ENCODE data around the gene NOLC1. TPM values are rescaled to one million over a fixed set of nuclear protein-coding genes. Genes with fewer than 3 reads are reported as not detected.

Gene NOLC1
- total and polyA plus RNA-seq, 2 of the 13 experiments (the other 11 are each of a cell fraction or from before 2014, with no cell fraction given): 50.6 to 81.0 TPM

GRCh38 chr10:102184606-102185005 lies 32.4 kb downstream of the NOLC1 start:
- no peak overlapping the region for H3K9ac ChIP-seq (ENCODE audit: insufficient read depth, low read depth, low read length)
- WGBS (ENCODE audit: low lambda C conversion rate): 32% methylated on average over 2 of the region's 2 CpGs
- no peaks in the 10 kb centered on the region for H3K27me3 ChIP-seq (ENCODE audit: control insufficient read depth in 1 of 2, insufficient read depth in 2 of 2, low read length in 2 of 2)
- no peak overlapping the region for H3K27ac ChIP-seq (ENCODE audit: extremely low read length, insufficient read depth, low read length)
- no peaks in the 10 kb centered on the region for H4K20me1 ChIP-seq (ENCODE audit: insufficient read depth, low read length)
- no peak overlapping the region for H3K4me3 ChIP-seq (replicated peaks in 1 of 3; ENCODE audit: insufficient read depth in 1 of 3, low read depth in 2 of 3, low read length in 3 of 3)
- DNase-seq (ENCODE audit: low spot score) (no peak), FAIRE-seq (no peak), ATAC-seq (no peak)
- TF ChIP-seq TRIM24 (CRISPR knock-in tag; IDR thresholded peaks at IDR 0.05) (no peak), HIVEP1 (CRISPR knock-in tag; IDR thresholded peaks at IDR 0.05) (no peak), ZNF784 (CRISPR knock-in tag; IDR thresholded peaks at IDR 0.05; ENCODE audit: borderline replicate concordance) (no peak), DNMT3B (CRISPR knock-in tag; conservative IDR thresholded peaks at IDR 0.05) (no peak), ZHX1 (CRISPR knock-in tag; IDR thresholded peaks at IDR 0.05; ENCODE audit: low read depth) (no peak), FOXP4 (CRISPR knock-in tag; IDR thresholded peaks at IDR 0.05) (no peak), HMG20B (CRISPR knock-in tag; conservative IDR thresholded peaks at IDR 0.05) (no peak), NCOR1 (IDR thresholded peaks at IDR 0.05; ENCODE audit: borderline replicate concordance, low read length) (no peak), BATF2 (CRISPR knock-in tag; IDR thresholded peaks at IDR 0.05) (no peak), ZBTB33 (CRISPR knock-in tag; IDR thresholded peaks at IDR 0.05) (no peak)
- H2AFZ ChIP-seq (ENCODE audit: low read length): no peak overlapping the region
- no peak overlapping the region for H3K4me2 ChIP-seq (ENCODE audit: low read depth, low read length)
- H3K36me3 ChIP-seq (replicated peaks in 1 of 2; ENCODE audit: control insufficient read depth in 1 of 2, insufficient read depth in 2 of 2, low read length in 2 of 2): no peaks in the 10 kb centered on the region
- no TSS peak for BruUV-seq (replicated peaks)
- H3K4me1 ChIP-seq (ENCODE audit: insufficient read depth, low read length): peaks cover 11% of the 10 kb centered on the region
- ChIA-PET POLR2A (no interaction called here), CTCF (ENCODE audit: low intra/inter-chr PET ratio, low total read pairs) (no interaction called here)
- in situ Hi-C loops (cut with HindIII; ENCODE audit: extremely low pct_ligation_motif_present, low pct_unique_long_range_greater_than_20kb) (no loop called here), intact Hi-C loops (cut with micrococcal nuclease; ENCODE audit: unreplicated experiment) (no loop called here)
- peaks cover 19% of the 10 kb centered on the region for H3K9me3 ChIP-seq (ENCODE audit: low read length)
- no peaks in the 10 kb centered on the region for H3K79me2 ChIP-seq (ENCODE audit: insufficient read depth, low read length)

Data from HepG2 (cell line).